Activated CD8-positive, alpha-beta memory T cell treated with anti-CD3 and anti-CD28 coated beads, Interleukin-2, amount 10 ng/mL, durations not matched to agents 7 days and 5 days (primary cell): Measurements from ENCODE around the gene ZNF782. TPM values are rescaled to one million over a fixed set of nuclear protein-coding genes. Genes with fewer than 3 reads are reported as not detected.
"Not testable (repeated sequence)": the region's sequence is repeated elsewhere in the genome, so short reads cannot be mapped to it uniquely, and the experiment has no call there.

Experiments used
- ATAC-seq: fragments of 150-1000 bp; cut with Tn5 transposase; one replicate; pipeline ENCODE4 v1.10.0; 2021; ENCODE audit warnings: moderate library complexity
- CTCF ChIA-PET: fragments of 350-600 bp; sonication (Branson Sonifier 250); formaldehyde crosslinking; loops from one replicate; lab custom pipeline; 2021; ENCODE audit warnings: antibody characterized with exemption; lab: Charles Lee
- DNase-seq: peaks from one replicate; pipeline ENCODE4 v3.0.0-alpha.2; 2020
- H3K27ac Mint-ChIP-seq: one replicate; pipeline ENCODE4 v1.8.0; 2021; ENCODE audit warnings: mild to moderate bottlenecking, mixed read lengths
- H3K27me3 Mint-ChIP-seq: one replicate; pipeline ENCODE4 v1.8.0; 2021; ENCODE audit warnings: mixed read lengths
- H3K36me3 Mint-ChIP-seq: one replicate; pipeline ENCODE4 v1.8.0; 2021; ENCODE audit warnings: mild to moderate bottlenecking, mixed read lengths
- H3K4me1 Mint-ChIP-seq: one replicate; pipeline ENCODE4 v1.8.0; 2021; ENCODE audit warnings: mixed read lengths
- H3K4me3 Mint-ChIP-seq: one replicate; pipeline ENCODE4 v1.8.0; 2021; ENCODE audit warnings: mild to moderate bottlenecking, moderate library complexity, mixed read lengths
- H3K9me3 Mint-ChIP-seq: one replicate; pipeline ENCODE4 v1.8.0; 2022; ENCODE audit warnings: low read depth, mixed read lengths
- total RNA-seq, 2 experiments: library from RNA; stranded (reverse); gene quantifications; one replicate each; pipeline ENCODE4 v1.2.3, GENCODE V29; 2021

ZNF782 gene
- total RNA-seq, 2 experiments from 2014 or later = 4.9 to 5.0 TPM

- ATAC-seq (no peak), DNase-seq (no peak)
- H3K27me3 Mint-ChIP-seq = peaks cover 8% of the 10 kb centered on the region
- peaks cover 4% of the 10 kb centered on the region for H3K36me3 Mint-ChIP-seq
- CTCF ChIA-PET = no interaction called here
- no peaks in the 10 kb centered on the region for H3K4me1 Mint-ChIP-seq
- no peak overlapping the region for H3K27ac Mint-ChIP-seq
- H3K4me3 Mint-ChIP-seq = no peak overlapping the region
- H3K9me3 Mint-ChIP-seq = peaks cover 3% of the 10 kb centered on the region
Measured at GRCh38 chr9:96868709-96869108, 14.4 kb upstream of the ZNF782 start.

- Mint-ChIP-seq H3K36me3 (peaks cover 2% of the 10 kb centered on the region), H3K27ac (no peak overlapping the region), H3K4me3 (no peak overlapping the region), H3K27me3 (peaks cover 8% of the 10 kb centered on the region), H3K9me3 (peaks cover 3% of the 10 kb centered on the region), H3K4me1 (no peaks in the 10 kb centered on the region)
- no peak for ATAC-seq
- no peak for DNase-seq
- CTCF ChIA-PET = interaction anchor here (1.9 kb wide), 1 partner anchor 10 kb away, joined by 9 read pairs; no protein-coding TSS in a partner anchor
Measured at GRCh38 chr9:96867079-96867804, 12.9 kb upstream of the ZNF782 start.

GRCh38 chr9:96865240-96865639 is 10.9 kb upstream of the ZNF782 start:
- H3K27me3 Mint-ChIP-seq, H3K9me3 Mint-ChIP-seq, H3K36me3 Mint-ChIP-seq, CTCF ChIA-PET, H3K27ac Mint-ChIP-seq, DNase-seq, ATAC-seq, H3K4me1 Mint-ChIP-seq, H3K4me3 Mint-ChIP-seq: not testable (repeated sequence)

DNA sequence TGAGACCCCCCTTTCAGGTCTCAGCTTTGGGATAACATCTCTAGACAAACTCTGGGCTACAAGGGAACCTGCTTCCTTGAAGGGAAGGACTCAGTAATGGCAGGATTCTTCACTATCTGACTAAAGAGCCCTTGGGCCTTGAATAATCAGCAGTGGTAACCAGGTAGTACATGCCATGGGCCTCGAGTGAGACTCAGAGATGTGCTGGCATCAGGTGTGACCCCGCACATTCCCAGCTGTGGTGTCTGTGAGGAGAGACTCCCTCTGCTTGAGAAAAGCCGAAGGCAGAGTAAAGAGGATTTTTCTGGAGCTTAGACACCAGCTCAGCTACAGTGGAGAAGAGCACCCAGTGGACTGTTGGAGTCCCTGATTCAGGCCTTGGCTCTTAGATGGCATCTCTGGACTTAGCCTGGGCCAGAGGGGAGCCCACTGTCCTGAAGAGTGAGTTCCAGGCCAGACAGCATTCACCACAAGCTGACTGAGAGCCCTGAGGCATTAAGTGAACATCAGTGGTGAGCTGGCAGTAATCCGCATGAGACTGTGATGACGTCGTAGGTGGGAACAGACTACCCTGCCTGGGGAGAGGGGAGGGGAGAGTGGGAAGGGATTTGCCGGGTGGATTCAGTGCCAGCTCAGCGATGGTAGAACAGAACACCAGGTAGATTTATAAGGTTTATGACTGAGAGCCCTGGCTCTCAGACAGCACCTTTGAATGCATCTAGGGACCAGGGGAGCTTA is 5.3 kb upstream of the ZNF782 start:
- Mint-ChIP-seq H3K27ac (no peak overlapping the region), H3K27me3 (peaks cover 21% of the 10 kb centered on the region), H3K4me3 (no peak overlapping the region), H3K4me1 (peaks cover 10% of the 10 kb centered on the region), H3K9me3 (no peaks in the 10 kb centered on the region), H3K36me3 (no peaks in the 10 kb centered on the region)
- DNase-seq (no peak), ATAC-seq (no peak)
- CTCF ChIA-PET = interaction anchor here (7.0 kb wide), 1 partner anchor 14 kb away, joined by 40 read pairs; no protein-coding TSS in a partner anchor

GRCh38 chr9:96858670-96859069 is 4.4 kb upstream of the ZNF782 start:
- H3K36me3 Mint-ChIP-seq = peaks cover 3% of the 10 kb centered on the region
- ATAC-seq (no peak), DNase-seq (no peak)
- CTCF ChIA-PET = interaction anchor here (2.6 to 7.0 kb wide), 4 partner anchors 9 to 740 kb away, joined by 9 to 40 read pairs (median 20); no protein-coding TSS in a partner anchor
- H3K27me3 Mint-ChIP-seq = peaks cover 23% of the 10 kb centered on the region
- H3K27ac Mint-ChIP-seq = no peak overlapping the region
- H3K9me3 Mint-ChIP-seq = no peaks in the 10 kb centered on the region
- H3K4me1 Mint-ChIP-seq = peaks cover 13% of the 10 kb centered on the region
- no peak overlapping the region for H3K4me3 Mint-ChIP-seq

DNA sequence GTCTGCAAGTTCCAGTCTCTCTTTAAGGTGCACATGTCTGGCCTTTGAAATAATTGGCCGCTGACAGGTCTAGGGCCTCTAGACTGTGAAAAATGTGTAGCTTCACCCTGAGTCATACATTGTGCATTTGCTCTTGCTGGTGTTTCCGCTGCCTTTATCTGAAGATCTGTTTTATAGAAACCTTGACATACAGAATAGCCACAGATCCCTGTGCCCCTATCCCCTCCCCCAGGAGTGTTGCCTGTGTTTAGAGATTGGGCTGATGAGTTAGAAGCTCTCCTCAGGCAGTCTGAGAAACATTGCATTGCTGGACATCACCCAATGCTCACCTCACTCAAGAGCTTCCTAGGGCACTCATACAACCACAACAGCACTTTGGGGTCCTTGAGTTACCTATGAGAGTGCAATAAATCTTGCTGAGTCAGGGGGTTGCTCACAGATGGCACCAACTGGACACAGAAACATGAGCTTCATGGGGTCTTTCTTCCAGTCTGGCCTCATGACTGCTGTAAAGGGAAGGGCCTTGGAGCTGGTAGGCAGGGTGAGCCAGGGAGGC is 3.8 kb upstream of the ZNF782 start:
- CTCF ChIA-PET = interaction anchor here (1.2 to 7.0 kb wide), 7 partner anchors 9 to 740 kb away, joined by 3 to 40 read pairs (median 13); no protein-coding TSS in a partner anchor
- DNase-seq (no peak), ATAC-seq (no peak)
- peaks cover 19% of the 10 kb centered on the region for H3K4me1 Mint-ChIP-seq
- peaks cover 3% of the 10 kb centered on the region for H3K36me3 Mint-ChIP-seq
- peaks cover 23% of the 10 kb centered on the region for H3K27me3 Mint-ChIP-seq
- no peak overlapping the region for H3K27ac Mint-ChIP-seq
- no peak overlapping the region for H3K4me3 Mint-ChIP-seq
- no peaks in the 10 kb centered on the region for H3K9me3 Mint-ChIP-seq

- no peak overlapping the region for H3K4me3 Mint-ChIP-seq
- ATAC-seq (peak; percentile 64), DNase-seq (peak; percentile 78)
- H3K27ac Mint-ChIP-seq = no peak overlapping the region
- H3K9me3 Mint-ChIP-seq = no peaks in the 10 kb centered on the region
- H3K4me1 Mint-ChIP-seq = peaks cover 31% of the 10 kb centered on the region
- peaks cover 12% of the 10 kb centered on the region for H3K36me3 Mint-ChIP-seq
- H3K27me3 Mint-ChIP-seq = peaks cover 23% of the 10 kb centered on the region
- CTCF ChIA-PET = interaction anchor here (0.7 to 7.0 kb wide), 26 partner anchors 9 to 1145 kb away, joined by 3 to 40 read pairs (median 4); partner anchors contain the start of genes TDRD7 and ZNF510
Measured at GRCh38 chr9:96856363-96857286, 2.3 kb upstream of the ZNF782 start.

GRCh38 chr9:96854651-96855273 is 448 bp upstream of the ZNF782 start:
- CTCF ChIA-PET = interaction anchor here (1.0 to 7.0 kb wide), 4 partner anchors 19 to 759 kb away, joined by 3 to 40 read pairs (median 4); partner anchors contain the start of gene HABP4
- H3K9me3 Mint-ChIP-seq = no peaks in the 10 kb centered on the region

GRCh38 chr9:96852676-96853075 is 1.6 kb downstream of the ZNF782 start:
- H3K9me3 Mint-ChIP-seq = peaks cover 13% of the 10 kb centered on the region
- ATAC-seq = no peak
- H3K36me3 Mint-ChIP-seq = peaks cover 37% of the 10 kb centered on the region
- no peak overlapping the region for H3K4me3 Mint-ChIP-seq
- H3K27me3 Mint-ChIP-seq = peaks cover 23% of the 10 kb centered on the region
- CTCF ChIA-PET = no interaction called here
- no peak for DNase-seq
- no peak overlapping the region for H3K27ac Mint-ChIP-seq
- peaks cover 26% of the 10 kb centered on the region for H3K4me1 Mint-ChIP-seq

More at GRCh38 chr9:96854651-96855273, 448 bp upstream of the ZNF782 start:
- H3K36me3 Mint-ChIP-seq = peaks cover 19% of the 10 kb centered on the region
- H3K27me3 Mint-ChIP-seq = peaks cover 23% of the 10 kb centered on the region
- no peak for ATAC-seq
- peaks cover 31% of the 10 kb centered on the region for H3K4me1 Mint-ChIP-seq
- no peak for DNase-seq
- peak overlapping the region; percentile 97 for H3K27ac Mint-ChIP-seq
- H3K4me3 Mint-ChIP-seq = peak overlapping the region; percentile 98

GRCh38 chr9:96844040-96844439 is 10.3 kb downstream of the ZNF782 start:
- CTCF ChIA-PET = no interaction called here
- peaks cover 55% of the 10 kb centered on the region for H3K9me3 Mint-ChIP-seq
- no peak for DNase-seq
- H3K27me3 Mint-ChIP-seq = no peaks in the 10 kb centered on the region
- H3K4me3 Mint-ChIP-seq = no peak overlapping the region
- peaks cover 87% of the 10 kb centered on the region for H3K36me3 Mint-ChIP-seq
- ATAC-seq = no peak
- H3K27ac Mint-ChIP-seq = no peak overlapping the region
- H3K4me1 Mint-ChIP-seq = no peaks in the 10 kb centered on the region

DNA sequence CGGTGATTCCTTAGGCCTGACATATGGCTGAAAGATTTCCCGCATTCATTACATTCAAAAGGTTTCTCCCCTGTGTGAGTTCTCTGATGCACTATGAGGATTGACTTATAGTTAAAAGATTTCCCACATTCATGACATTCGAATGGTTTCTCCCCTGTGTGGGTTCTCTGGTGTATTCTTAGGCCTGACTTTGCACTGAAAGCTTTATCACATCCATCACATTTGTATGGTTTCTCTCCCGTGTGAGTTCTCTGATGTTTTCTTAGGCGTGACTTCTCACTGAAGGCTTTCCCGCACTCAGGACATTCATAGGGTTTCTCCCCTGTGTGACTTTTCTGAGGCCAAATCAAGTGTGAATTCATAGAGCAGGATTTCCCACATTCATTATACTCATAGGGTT is 35.8 kb downstream of the ZNF782 start:
- no peaks in the 10 kb centered on the region for H3K4me1 Mint-ChIP-seq
- H3K27ac Mint-ChIP-seq = no peak overlapping the region
- ATAC-seq (no peak), DNase-seq (no peak)
- H3K9me3 Mint-ChIP-seq = peaks cover 58% of the 10 kb centered on the region
- no peaks in the 10 kb centered on the region for H3K27me3 Mint-ChIP-seq
- CTCF ChIA-PET = no interaction called here
- no peak overlapping the region for H3K4me3 Mint-ChIP-seq
- peaks cover 68% of the 10 kb centered on the region for H3K36me3 Mint-ChIP-seq

DNA sequence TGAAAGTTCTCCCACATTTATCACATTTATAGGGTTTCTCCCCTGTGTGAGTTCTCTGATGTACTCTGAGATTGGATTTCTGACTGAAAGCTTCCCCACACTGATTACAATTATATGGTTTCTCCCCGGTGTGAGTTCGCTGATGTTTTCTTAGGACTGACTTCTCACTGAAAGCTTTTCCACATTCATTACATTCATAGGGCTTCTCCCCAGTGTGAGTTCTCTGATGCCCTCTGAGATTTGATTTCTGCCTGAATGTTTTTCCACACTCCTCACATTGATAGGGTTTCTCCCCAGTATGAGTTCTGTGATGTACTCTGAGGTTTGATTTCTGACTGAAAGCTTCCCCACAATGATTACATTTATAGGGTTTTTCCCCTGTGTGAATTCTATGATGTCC is 36.3 kb downstream of the ZNF782 start:
- DNase-seq (no peak), ATAC-seq (no peak)
- H3K4me1 Mint-ChIP-seq = no peaks in the 10 kb centered on the region
- H3K27ac Mint-ChIP-seq = no peak overlapping the region
- H3K36me3 Mint-ChIP-seq = peaks cover 65% of the 10 kb centered on the region
- no peak overlapping the region for H3K4me3 Mint-ChIP-seq
- CTCF ChIA-PET = no interaction called here
- H3K27me3 Mint-ChIP-seq = no peaks in the 10 kb centered on the region
- peaks cover 60% of the 10 kb centered on the region for H3K9me3 Mint-ChIP-seq
